Measurements from ENCODE around the gene WNT6.

The WNT6 gene

GRCh38 chr2:218857371-218858137 is 2.1 kb upstream of the WNT6 start:
- no peak for DNase-seq (ENCODE audit: low read depth in 2 of 2)

GRCh38 chr2:218858138-218858445 is 1.5 kb upstream of the WNT6 start:
- DNase-seq (ENCODE audit: low read depth in 2 of 2), result no peak

DNA sequence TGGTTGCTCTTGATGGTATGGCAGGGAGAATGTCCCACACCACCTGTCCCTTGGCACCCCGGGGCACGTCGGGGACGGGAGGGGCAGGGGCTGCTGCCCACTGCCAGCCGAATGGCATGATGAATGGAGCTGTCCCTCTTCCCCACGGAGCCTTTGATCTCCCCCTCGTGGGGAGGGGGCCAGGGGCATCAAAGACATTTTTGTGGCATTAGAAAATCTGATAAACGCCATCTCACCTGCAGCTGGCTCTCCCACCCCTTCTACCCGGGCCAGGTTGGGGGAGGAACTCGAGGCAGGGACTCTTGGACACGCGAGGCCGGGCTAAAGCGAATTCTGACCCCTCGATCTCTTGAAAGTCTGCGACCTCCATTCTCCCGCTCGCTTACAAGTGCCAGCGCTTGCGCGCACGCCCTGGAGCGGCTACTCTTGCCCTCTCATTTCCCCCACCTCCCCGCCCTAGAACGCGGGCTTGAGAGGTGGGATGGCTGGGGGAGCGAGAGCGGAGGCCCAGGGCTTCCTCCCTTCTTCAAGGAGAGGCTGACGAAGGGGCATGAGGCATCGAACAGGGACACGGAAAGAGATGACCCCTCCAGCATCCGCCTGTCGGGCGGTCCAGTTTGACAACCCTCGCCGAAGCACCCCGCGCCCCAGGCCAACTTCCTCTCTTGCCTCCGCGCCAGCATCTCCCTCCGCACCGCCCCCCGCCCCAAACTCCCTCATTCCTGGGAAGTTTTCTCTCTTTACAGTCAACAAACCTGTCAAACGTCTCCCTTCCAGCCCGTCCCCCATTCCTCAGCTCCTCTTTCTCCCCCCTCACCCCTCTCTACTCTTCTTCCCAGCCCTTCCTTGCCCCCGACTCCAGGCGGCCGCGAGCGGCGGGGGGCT is 692 bp upstream of the WNT6 start:
- no peak for DNase-seq (ENCODE audit: low read depth in 2 of 2)

DNA sequence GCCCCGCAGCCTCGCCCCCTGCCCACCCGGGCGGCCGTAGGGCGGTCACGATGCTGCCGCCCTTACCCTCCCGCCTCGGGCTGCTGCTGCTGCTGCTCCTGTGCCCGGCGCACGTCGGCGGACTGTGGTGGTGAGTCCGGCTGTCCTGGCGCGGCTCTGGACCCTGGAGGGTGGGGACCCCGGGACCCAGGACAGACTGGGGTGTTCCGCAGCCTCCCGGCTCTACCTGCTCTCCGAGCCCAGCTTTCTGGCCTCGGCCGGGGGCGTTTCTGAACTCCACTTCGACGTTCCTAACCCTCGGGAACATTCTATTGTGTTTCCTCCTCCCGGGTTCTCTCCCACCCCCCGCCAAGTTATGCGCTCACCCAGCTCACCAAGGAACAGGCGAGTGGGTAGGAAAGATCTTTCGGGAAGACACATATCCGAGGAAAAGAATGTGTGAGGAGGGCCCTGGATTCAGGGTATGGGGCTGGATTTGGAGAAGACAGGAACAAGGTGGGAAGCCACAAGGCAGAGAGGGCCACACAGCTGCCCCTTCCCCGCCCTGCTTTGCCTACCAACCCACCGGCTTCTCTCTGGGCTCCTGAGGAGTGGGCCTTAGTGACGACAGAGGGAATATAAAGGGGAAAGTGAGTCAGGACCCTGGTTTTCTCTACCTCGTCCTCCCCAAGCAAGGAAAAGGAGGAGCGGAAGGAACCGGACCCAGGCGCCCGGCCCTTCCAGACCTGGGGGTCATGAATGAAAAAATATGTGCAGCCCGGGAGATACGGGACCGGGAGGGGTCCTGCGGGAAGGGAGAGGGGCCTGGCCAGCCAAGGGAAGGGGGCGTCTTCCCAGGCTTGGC is 605 bp downstream of the WNT6 start:
- DNase-seq (ENCODE audit: low read depth in 2 of 2), result no peak

GRCh38 chr2:218860950-218861381 is 1.4 kb downstream of the WNT6 start:
- no peak for DNase-seq (ENCODE audit: low read depth in 2 of 2)

- DNase-seq (ENCODE audit: low read depth in 2 of 2), result no peak
Observed at GRCh38 chr2:218861645-218862318, 2.2 kb downstream of the WNT6 start.

DNA sequence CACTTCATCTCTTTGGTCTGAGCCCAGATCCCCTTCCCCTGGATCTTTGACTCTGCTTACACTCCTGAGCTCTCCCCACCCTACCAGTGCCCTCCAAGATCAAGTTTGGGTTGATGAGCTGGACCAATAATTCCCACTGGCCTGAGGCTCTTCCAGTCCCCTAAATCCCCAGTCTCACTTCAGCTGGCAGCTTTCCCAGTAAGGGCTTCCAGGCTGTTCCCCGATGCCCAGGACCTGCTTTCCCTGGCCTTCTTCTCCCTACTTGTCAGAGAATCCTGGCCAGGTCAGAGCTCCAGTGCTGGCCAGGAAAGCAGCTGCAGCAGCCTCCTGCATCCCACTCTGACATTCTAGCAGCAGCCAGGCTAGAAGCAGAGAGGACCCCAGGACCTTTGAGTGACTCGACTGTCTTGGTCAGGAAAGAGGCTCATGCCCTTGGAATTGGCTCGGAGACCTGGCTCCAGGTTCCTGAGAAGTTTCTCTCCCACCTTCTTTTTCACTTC is 3.5 kb downstream of the WNT6 start:
- DNase-seq (ENCODE audit: low read depth in 2 of 2), result no peak

GRCh38 chr2:218865396-218865795 is 5.8 kb downstream of the WNT6 start:
- no peak for DNase-seq (ENCODE audit: low read depth in 2 of 2)

DNA sequence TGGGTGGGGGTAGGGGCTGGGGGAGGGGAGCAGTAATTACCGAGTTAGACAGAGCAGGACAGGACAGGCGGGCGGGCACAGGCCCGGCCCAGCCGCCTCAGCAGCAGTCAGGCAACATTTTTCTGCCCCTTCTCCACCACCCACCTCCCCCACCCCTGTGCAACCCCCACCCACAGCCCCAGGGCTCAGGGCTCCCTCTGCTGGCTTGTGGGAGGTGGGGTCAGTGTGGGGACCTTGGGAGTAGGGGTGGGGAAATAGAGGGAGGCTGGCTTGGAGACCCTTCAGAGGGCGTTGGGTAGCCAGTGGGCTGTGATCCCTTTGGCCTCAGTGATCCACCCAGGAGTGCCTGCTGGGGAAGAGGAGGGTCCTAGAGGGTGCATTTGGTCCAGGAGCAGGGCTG is 6.4 kb downstream of the WNT6 start:
- DNase-seq (ENCODE audit: low read depth in 2 of 2), result no peak

- DNase-seq (ENCODE audit: low read depth in 2 of 2), result no peak
Observed at GRCh38 chr2:218867900-218868299, 8.3 kb downstream of the WNT6 start.

- DNase-seq (ENCODE audit: low read depth in 2 of 2), result no peak
Observed at GRCh38 chr2:218869064-218869463, 9.5 kb downstream of the WNT6 start.

- no peak for DNase-seq (ENCODE audit: low read depth in 2 of 2)
Observed at GRCh38 chr2:218870984-218871344, 11.4 kb downstream of the WNT6 start.

GRCh38 chr2:218871345-218872302 is 12.0 kb downstream of the WNT6 start:
- DNase-seq (ENCODE audit: low read depth in 2 of 2), result no peak

DNA sequence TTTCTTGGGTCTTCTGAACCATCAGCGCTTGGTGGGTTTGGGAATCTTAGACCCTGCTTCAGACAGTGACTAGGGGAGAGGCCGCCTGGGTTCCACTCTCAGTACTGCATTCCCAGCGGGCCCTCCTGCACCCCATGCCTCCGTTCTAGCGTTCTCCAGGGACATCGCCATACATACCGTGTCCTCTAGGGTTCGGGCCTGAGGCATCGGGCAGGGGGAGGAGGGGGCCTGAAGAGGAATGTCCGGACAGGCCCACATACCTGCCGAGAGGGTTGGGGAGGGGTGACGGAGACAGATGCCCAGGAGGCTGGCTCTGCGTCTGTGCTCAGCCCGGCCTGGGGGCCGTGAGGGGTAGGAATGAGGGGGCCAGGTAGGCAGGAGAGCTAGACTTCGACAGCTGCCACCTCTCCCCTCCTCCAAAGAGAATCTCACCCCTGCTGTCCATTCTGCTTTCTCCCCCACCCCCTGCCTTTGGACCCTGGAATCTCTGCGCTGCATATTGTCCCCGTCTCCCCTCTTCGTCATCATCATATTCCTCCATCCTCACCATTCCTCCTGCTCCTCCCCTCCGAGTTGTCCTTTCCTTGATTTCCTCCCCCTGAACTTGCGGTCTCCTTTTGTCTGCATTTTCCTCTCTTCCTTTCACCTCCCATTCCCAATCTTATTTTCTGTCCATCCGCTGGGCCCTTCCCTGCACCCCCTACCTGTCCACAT is 13.2 kb downstream of the WNT6 start:
- no peak for DNase-seq (ENCODE audit: low read depth in 2 of 2)

- no peak for DNase-seq (ENCODE audit: low read depth in 2 of 2)
Observed at GRCh38 chr2:218873359-218874194, 14.0 kb downstream of the WNT6 start.

- DNase-seq (ENCODE audit: low read depth in 2 of 2), result no peak
Observed at GRCh38 chr2:218875692-218876246, 16.2 kb downstream of the WNT6 start.

GRCh38 chr2:218876562-218877219 is 17.1 kb downstream of the WNT6 start:
- peak; percentile 51 to 68 for DNase-seq (ENCODE audit: low read depth in 2 of 2)

DNA sequence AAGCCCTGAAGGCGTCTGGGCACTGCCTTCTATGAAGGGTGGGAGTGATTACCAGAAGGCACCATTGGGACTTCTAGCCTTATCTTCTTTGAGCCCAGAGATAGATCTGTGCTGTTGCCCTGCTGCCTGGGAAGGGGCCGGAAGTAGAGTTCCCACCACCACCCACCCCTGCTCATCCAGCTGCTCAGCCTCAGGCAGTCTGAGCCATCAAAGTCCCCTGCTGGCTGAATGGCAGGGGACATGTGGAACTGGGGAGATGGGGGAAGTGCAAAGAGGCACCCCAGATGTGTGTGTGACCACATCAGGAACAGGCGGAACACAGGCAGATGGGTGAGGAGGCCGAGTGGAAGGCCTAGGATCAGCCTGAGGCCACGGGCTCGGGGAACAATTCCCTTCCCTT is 17.7 kb downstream of the WNT6 start:
- no peak for DNase-seq (ENCODE audit: low read depth in 2 of 2)
